ENCODE measurements around the gene SAMD4B.

Gene SAMD4B

DNA sequence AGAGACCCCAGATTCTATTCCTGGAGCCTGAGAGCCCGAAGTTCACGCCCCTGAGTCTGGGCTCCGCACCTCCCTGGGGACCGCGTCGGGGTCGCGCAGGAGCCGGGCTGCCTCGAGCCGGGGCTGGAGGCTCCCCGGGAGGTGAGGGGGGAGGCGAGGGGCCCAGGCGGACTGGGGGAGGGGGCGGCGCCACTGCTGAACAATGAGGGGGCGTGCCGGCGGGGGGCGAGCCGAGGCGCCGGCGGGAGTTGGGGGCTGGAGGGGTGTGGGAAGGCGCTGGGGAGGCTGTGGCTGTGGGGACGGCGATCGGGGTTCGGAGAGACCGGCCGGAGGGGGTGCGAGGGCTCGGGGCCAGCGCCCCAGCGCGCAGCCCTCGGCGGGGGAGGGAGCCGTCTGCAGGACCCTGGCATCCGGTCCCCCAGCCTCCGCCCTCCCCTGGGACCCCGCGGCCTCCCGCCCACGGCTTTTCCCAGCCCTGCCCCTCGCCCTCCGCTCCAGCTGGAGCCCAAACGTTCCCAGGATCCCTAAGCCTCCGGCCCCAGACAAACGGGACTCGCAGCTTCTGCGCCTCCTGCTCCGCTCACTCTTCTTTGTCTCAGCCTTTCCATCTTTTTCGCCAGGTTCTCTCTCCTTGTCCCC lies 71.2 kb downstream of the SAMD4B start:
- Histone ChIP-seq H3K4me1 (ENCODE audit: control insufficient read depth in 2 of 2, insufficient read depth in 2 of 2, low read length in 2 of 2) (peaks cover 28 to 30% of the 10 kb centered on the region in 2 donors), H3K9ac (ENCODE audit: low read depth in 1 of 2, low read length in 2 of 2) (peak overlapping the region; percentile 72 to 75), H3K4me3 (ENCODE audit: low read length in 2 of 2) (peak overlapping the region; percentile 67 to 75), H3K27ac (ENCODE audit: low read depth in 2 of 2, low read length in 2 of 2) (peak overlapping the region; percentile 97 to 100), H3K27me3 (ENCODE audit: control insufficient read depth in 2 of 2, insufficient read depth in 2 of 2, low read length in 2 of 2) (peaks cover 2 to 7% of the 10 kb centered on the region in 2 donors), H3K9me3 (ENCODE audit: control insufficient read depth in 2 of 2, low read length in 2 of 2) (no peaks in the 10 kb centered on the region), H3K36me3 (ENCODE audit: control insufficient read depth in 2 of 2, insufficient read depth in 2 of 2, low read length in 2 of 2) (peaks cover 5 to 10% of the 10 kb centered on the region in 2 donors)

- H3K9ac ChIP-seq (ENCODE audit: low read depth in 1 of 2, low read length in 2 of 2) = peak overlapping the region; percentile 56 to 60
- H3K4me1 ChIP-seq (ENCODE audit: control insufficient read depth in 2 of 2, insufficient read depth in 2 of 2, low read length in 2 of 2) = peaks cover 27 to 28% of the 10 kb centered on the region in 2 donors
- H3K27ac ChIP-seq (ENCODE audit: low read depth in 2 of 2, low read length in 2 of 2) = peak overlapping the region; percentile 97 to 100
- no peaks in the 10 kb centered on the region for H3K9me3 ChIP-seq (ENCODE audit: control insufficient read depth in 2 of 2, low read length in 2 of 2)
- peak overlapping the region; percentile 47 to 60 for H3K4me3 ChIP-seq (ENCODE audit: low read length in 2 of 2)
- peaks cover 2 to 7% of the 10 kb centered on the region in 2 donors for H3K27me3 ChIP-seq (ENCODE audit: control insufficient read depth in 2 of 2, insufficient read depth in 2 of 2, low read length in 2 of 2)
- peaks cover under 1 to 4% of the 10 kb centered on the region in 2 donors for H3K36me3 ChIP-seq (ENCODE audit: control insufficient read depth in 2 of 2, insufficient read depth in 2 of 2, low read length in 2 of 2)
These were observed 71.8 kb downstream of the SAMD4B start for GRCh38 chr19:39413911-39414608.

DNA sequence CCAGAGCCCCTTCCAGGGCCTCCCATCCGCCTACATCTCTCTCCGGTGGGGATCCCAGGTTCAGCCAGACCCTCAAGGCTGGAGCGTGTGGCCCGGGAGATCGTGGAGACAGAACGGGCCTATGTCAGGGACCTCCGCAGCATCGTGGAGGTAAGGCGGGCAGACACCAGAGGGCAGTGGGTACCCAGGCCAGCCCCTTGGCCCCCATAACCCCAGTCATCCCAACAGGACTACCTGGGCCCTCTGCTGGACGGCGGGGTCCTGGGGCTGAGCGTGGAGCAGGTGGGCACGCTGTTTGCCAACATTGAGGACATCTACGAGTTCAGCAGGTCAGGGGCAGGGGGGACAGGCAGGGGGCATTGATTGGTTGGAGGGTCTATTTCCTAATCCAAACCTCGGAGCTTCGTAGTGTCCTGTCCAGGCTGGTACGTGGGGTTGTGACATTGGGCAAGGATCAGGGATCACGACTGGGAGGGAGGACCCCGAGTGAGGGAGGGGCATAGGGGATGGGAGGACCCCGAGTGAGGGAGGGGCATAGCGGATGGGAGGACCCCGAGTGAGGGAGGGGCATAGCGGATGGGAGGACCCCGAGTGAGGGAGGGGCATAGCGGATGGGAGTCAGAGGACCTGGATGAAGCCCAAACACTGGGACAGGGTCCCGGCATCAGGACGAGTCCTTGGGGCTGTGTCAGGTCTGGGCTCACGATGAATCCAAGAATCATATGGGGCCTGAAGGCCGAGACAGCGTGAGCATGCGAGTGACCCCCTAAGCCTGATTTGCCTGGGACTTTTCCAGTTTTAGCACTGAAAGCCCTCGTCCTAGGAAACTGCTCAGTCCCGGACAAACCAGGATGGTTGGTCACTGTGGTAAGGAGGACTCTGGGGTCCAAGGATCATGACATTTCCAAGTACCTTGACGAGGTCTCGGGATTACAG lies 73.2 kb downstream of the SAMD4B start:
- Histone ChIP-seq H3K36me3 (ENCODE audit: control insufficient read depth in 2 of 2, insufficient read depth in 2 of 2, low read length in 2 of 2) (peaks cover 2 to 4% of the 10 kb centered on the region in 2 donors), H3K4me3 (ENCODE audit: low read length in 2 of 2) (peak overlapping the region; percentile 15 to 60), H3K27me3 (ENCODE audit: control insufficient read depth in 2 of 2, insufficient read depth in 2 of 2, low read length in 2 of 2) (peaks cover 2 to 7% of the 10 kb centered on the region in 2 donors), H3K4me1 (ENCODE audit: control insufficient read depth in 2 of 2, insufficient read depth in 2 of 2, low read length in 2 of 2) (peaks cover 19 to 22% of the 10 kb centered on the region in 2 donors), H3K27ac (ENCODE audit: low read depth in 2 of 2, low read length in 2 of 2) (no peak overlapping the region), H3K9ac (ENCODE audit: low read depth in 1 of 2, low read length in 2 of 2) (peak overlapping the region in 1 of 2 donors; percentile 27), H3K9me3 (ENCODE audit: control insufficient read depth in 2 of 2, low read length in 2 of 2) (no peaks in the 10 kb centered on the region)

DNA sequence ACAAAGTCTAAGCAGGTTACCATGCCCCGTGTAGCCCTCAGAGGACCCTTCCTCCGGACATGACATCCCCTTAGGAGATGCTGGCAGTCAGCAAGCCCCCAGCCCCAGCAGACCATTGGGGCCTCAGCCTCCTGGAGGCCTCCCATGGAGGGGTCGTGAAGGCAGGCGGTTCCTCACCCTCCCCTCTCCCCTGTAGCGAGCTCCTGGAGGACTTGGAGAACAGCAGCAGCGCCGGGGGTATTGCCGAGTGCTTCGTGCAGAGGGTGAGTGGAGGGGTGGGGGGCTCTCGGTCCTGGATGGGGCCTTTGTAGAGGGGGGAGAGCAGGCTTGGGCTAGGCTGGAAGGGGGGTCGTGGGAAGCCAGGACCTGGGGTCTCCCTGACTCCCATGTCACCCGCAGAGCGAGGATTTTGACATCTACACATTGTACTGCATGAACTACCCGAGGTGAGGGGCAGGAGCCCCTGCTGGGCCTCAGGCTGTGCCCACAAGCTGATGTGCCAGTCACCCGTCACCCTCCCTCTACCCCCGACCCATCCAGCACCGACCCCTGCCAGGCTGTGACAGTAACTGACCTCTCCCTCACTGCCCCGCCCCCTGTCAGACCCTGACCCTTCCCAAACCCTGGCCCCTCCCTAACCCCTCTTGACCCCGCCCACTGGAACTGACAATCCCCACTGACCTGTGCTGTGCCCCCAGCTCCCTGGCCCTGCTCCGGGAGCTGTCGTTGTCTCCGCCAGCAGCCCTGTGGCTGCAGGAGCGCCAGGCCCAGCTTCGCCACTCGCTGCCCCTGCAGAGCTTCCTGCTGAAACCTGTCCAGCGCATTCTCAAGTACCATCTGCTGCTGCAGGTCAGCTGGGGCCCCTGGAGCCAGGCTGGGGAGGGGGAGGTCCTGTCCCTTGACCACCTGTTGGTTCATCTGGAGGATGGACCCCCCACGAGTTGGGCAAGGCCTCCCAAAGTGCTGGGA lies 74.2 kb downstream of the SAMD4B start:
- Histone ChIP-seq H3K36me3 (ENCODE audit: control insufficient read depth in 2 of 2, insufficient read depth in 2 of 2, low read length in 2 of 2) (peaks cover 0 to 2% of the 10 kb centered on the region in 2 donors), H3K27ac (ENCODE audit: low read depth in 2 of 2, low read length in 2 of 2) (no peak overlapping the region), H3K9me3 (ENCODE audit: control insufficient read depth in 2 of 2, low read length in 2 of 2) (no peaks in the 10 kb centered on the region), H3K4me1 (ENCODE audit: control insufficient read depth in 2 of 2, insufficient read depth in 2 of 2, low read length in 2 of 2) (peaks cover 9 to 11% of the 10 kb centered on the region in 2 donors), H3K27me3 (ENCODE audit: control insufficient read depth in 2 of 2, insufficient read depth in 2 of 2, low read length in 2 of 2) (peaks cover 2 to 7% of the 10 kb centered on the region in 2 donors), H3K4me3 (ENCODE audit: low read length in 2 of 2) (no peak overlapping the region), H3K9ac (ENCODE audit: low read depth in 1 of 2, low read length in 2 of 2) (no peak overlapping the region)

- Histone ChIP-seq H3K4me1 (ENCODE audit: control insufficient read depth in 2 of 2, insufficient read depth in 2 of 2, low read length in 2 of 2) (peaks cover 4 to 9% of the 10 kb centered on the region in 2 donors), H3K27ac (ENCODE audit: low read depth in 2 of 2, low read length in 2 of 2) (no peak overlapping the region), H3K4me3 (ENCODE audit: low read length in 2 of 2) (no peak overlapping the region), H3K9me3 (ENCODE audit: control insufficient read depth in 2 of 2, low read length in 2 of 2) (no peaks in the 10 kb centered on the region), H3K27me3 (ENCODE audit: control insufficient read depth in 2 of 2, insufficient read depth in 2 of 2, low read length in 2 of 2) (peaks cover 2 to 7% of the 10 kb centered on the region in 2 donors), H3K9ac (ENCODE audit: low read depth in 1 of 2, low read length in 2 of 2) (no peak overlapping the region), H3K36me3 (ENCODE audit: control insufficient read depth in 2 of 2, insufficient read depth in 2 of 2, low read length in 2 of 2) (peaks cover 0 to 6% of the 10 kb centered on the region in 2 donors)
These were observed 75.4 kb downstream of the SAMD4B start for GRCh38 chr19:39417463-39418181.

DNA sequence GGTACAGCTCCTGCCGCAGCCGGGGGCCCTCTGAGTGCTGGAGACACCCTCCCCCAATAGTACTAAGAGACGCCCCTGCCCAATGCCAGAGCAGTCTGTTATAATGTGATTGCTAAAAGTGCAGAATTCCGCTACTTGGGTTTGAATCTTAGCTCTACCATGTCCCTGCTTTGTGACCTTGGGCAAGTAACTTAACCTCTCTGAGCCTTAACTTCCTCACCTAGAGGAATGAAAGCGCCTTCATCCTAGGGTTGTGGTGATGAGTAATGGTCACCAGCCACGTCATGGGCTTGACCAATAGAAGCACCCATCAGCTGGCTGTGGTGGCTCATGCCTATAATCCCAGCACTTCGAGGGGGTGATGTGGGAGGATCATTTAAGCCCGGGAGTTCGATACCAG lies 76.8 kb downstream of the SAMD4B start:
- Histone ChIP-seq H3K9ac (ENCODE audit: low read depth in 1 of 2, low read length in 2 of 2) (no peak overlapping the region), H3K9me3 (ENCODE audit: control insufficient read depth in 2 of 2, low read length in 2 of 2) (no peaks in the 10 kb centered on the region), H3K27me3 (ENCODE audit: control insufficient read depth in 2 of 2, insufficient read depth in 2 of 2, low read length in 2 of 2) (no peaks in the 10 kb centered on the region), H3K4me1 (ENCODE audit: control insufficient read depth in 2 of 2, insufficient read depth in 2 of 2, low read length in 2 of 2) (peaks cover 0 to 8% of the 10 kb centered on the region in 2 donors), H3K36me3 (ENCODE audit: control insufficient read depth in 2 of 2, insufficient read depth in 2 of 2, low read length in 2 of 2) (peaks cover 0 to 6% of the 10 kb centered on the region in 2 donors), H3K4me3 (ENCODE audit: low read length in 2 of 2) (no peak overlapping the region), H3K27ac (ENCODE audit: low read depth in 2 of 2, low read length in 2 of 2) (no peak overlapping the region)

DNA sequence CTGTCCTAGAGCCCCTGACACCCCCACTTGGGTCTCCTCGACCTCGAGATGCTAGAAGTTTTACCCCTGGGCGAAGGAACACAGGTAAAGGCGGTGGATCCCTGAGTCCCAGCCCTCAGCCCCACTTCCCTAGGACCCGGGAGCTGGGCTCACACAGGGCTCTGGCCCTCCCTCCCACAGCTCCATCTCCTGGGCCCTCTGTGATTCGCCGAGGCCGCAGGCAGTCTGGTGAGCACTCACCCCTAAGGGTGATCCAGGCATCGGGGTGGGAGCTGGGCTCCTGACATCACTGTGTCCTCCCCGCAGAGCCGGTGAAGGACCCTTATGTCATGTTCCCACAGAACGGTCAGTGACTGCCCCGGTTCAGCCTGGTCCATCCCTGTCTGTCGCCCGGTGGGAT lies 78.5 kb downstream of the SAMD4B start:
- peaks cover 0 to 6% of the 10 kb centered on the region in 2 donors for H3K36me3 ChIP-seq (ENCODE audit: control insufficient read depth in 2 of 2, insufficient read depth in 2 of 2, low read length in 2 of 2)
- no peak overlapping the region for H3K4me3 ChIP-seq (ENCODE audit: low read length in 2 of 2)
- no peak overlapping the region for H3K27ac ChIP-seq (ENCODE audit: low read depth in 2 of 2, low read length in 2 of 2)
- H3K9ac ChIP-seq (ENCODE audit: low read depth in 1 of 2, low read length in 2 of 2) = no peak overlapping the region
- H3K9me3 ChIP-seq (ENCODE audit: control insufficient read depth in 2 of 2, low read length in 2 of 2) = no peaks in the 10 kb centered on the region
- peaks cover 0 to 3% of the 10 kb centered on the region in 2 donors for H3K4me1 ChIP-seq (ENCODE audit: control insufficient read depth in 2 of 2, insufficient read depth in 2 of 2, low read length in 2 of 2)
- H3K27me3 ChIP-seq (ENCODE audit: control insufficient read depth in 2 of 2, insufficient read depth in 2 of 2, low read length in 2 of 2) = no peaks in the 10 kb centered on the region

- Histone ChIP-seq H3K9me3 (ENCODE audit: control insufficient read depth in 2 of 2, low read length in 2 of 2) (no peaks in the 10 kb centered on the region), H3K36me3 (ENCODE audit: control insufficient read depth in 2 of 2, insufficient read depth in 2 of 2, low read length in 2 of 2) (peaks cover 0 to 6% of the 10 kb centered on the region in 2 donors), H3K9ac (ENCODE audit: low read depth in 1 of 2, low read length in 2 of 2) (no peak overlapping the region), H3K27me3 (ENCODE audit: control insufficient read depth in 2 of 2, insufficient read depth in 2 of 2, low read length in 2 of 2) (no peaks in the 10 kb centered on the region), H3K27ac (ENCODE audit: low read depth in 2 of 2, low read length in 2 of 2) (no peak overlapping the region), H3K4me3 (ENCODE audit: low read length in 2 of 2) (no peak overlapping the region), H3K4me1 (ENCODE audit: control insufficient read depth in 2 of 2, insufficient read depth in 2 of 2, low read length in 2 of 2) (no peaks in the 10 kb centered on the region)
These were observed 79.8 kb downstream of the SAMD4B start for GRCh38 chr19:39422020-39422419.

Measured in mucosa of rectum (tissue), 2 donors.